Measurements from ENCODE around the gene GZMM. TPM values are rescaled to one million over a fixed set of nuclear protein-coding genes. Genes with fewer than 3 reads are reported as not detected.

Gene GZMM
- total RNA-seq, 1 experiment from 2014 or later: 0.59 TPM

DNA sequence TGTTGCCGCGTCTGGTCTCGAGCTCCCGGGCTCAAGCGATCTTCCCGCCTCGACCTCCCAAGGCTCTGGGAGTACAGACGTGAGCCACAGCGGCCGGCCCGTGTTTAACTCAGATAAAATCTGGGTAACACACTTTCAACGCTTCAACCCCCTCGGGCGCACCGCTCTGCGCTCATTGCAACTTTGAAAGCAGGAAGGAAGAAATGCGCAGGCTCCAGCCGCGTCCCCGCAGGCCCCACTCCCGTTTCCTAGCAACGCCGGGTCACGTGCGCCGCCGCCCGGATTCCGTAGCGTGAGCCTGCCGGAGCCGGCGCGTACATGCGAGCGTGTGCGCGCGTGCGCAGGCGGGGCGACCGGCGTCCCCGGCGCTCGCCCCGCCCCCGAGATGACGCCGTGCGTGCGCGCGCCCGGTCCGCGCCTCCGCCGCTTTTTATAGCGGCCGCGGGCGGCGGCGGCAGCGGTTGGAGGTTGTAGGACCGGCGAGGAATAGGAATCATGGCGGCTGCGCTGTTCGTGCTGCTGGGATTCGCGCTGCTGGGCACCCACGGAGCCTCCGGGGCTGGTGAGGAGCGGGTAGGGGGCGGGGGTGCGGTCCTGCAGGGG, 28.4 kb downstream of the GZMM start, which contains the start of gene BSG:
TSS of gene BSG (plus strand) at position 457 of the 603 bp plus-strand sequence. CDS start at position 496, 39 bp downstream.
- CTCF ChIA-PET: interaction anchor here (0.9 to 1.9 kb wide), 4 partner anchors 12 to 62 kb away, joined by 3 to 5 read pairs (median 4); no protein-coding TSS in a partner anchor
- H3K36me3 ChIP-seq (ENCODE audit: control insufficient read depth in 1 of 2, insufficient read depth in 2 of 2, low read length in 2 of 2): peaks cover under 1 to 15% of the 10 kb centered on the region in 2 experiments; a peak in 1 of 4 replicates
- peaks cover 6% of the 10 kb centered on the region; the same call in 1 of the 2 replicates for H4K20me1 ChIP-seq (ENCODE audit: insufficient read depth)
- peak; percentile 97 for TF ChIP-seq POLR2AphosphoS5 (IDR thresholded peaks at IDR 0.05; ENCODE audit: low read depth, low read length)
- peak; percentile 77 for TF ChIP-seq SIN3A (IDR thresholded peaks at IDR 0.05; ENCODE audit: low read depth)
- no peak for TF ChIP-seq EZH2phosphoT487 (IDR thresholded peaks at IDR 0.05; ENCODE audit: borderline replicate concordance)
- no peak for TF ChIP-seq EZH2 (IDR thresholded peaks at IDR 0.05)
- TF ChIP-seq ZFX (IDR thresholded peaks at IDR 0.05): no peak
- TF ChIP-seq, protein P1, sequence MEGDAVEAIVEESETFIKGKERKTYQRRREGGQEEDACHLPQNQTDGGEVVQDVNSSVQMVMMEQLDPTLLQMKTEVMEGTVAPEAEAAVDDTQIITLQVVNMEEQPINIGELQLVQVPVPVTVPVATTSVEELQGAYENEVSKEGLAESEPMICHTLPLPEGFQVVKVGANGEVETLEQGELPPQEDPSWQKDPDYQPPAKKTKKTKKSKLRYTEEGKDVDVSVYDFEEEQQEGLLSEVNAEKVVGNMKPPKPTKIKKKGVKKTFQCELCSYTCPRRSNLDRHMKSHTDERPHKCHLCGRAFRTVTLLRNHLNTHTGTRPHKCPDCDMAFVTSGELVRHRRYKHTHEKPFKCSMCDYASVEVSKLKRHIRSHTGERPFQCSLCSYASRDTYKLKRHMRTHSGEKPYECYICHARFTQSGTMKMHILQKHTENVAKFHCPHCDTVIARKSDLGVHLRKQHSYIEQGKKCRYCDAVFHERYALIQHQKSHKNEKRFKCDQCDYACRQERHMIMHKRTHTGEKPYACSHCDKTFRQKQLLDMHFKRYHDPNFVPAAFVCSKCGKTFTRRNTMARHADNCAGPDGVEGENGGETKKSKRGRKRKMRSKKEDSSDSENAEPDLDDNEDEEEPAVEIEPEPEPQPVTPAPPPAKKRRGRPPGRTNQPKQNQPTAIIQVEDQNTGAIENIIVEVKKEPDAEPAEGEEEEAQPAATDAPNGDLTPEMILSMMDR (IDR thresholded peaks at IDR 0.05 in 2 of 3, conservative IDR thresholded peaks at IDR 0.05 in 1 of 3; ENCODE audit: borderline replicate concordance in 1 of 3, insufficient read depth in 1 of 3, low read depth in 2 of 3, low read length in 2 of 3): no peak
- TF ChIP-seq CEBPB (IDR thresholded peaks at IDR 0.05; ENCODE audit: low read depth): no peak
- peak; percentile 40 for TF ChIP-seq TCF7L2 (IDR thresholded peaks at IDR 0.05; ENCODE audit: borderline replicate concordance, extremely low read depth, insufficient read depth, insufficient read length)
- TF ChIP-seq, protein P2, sequence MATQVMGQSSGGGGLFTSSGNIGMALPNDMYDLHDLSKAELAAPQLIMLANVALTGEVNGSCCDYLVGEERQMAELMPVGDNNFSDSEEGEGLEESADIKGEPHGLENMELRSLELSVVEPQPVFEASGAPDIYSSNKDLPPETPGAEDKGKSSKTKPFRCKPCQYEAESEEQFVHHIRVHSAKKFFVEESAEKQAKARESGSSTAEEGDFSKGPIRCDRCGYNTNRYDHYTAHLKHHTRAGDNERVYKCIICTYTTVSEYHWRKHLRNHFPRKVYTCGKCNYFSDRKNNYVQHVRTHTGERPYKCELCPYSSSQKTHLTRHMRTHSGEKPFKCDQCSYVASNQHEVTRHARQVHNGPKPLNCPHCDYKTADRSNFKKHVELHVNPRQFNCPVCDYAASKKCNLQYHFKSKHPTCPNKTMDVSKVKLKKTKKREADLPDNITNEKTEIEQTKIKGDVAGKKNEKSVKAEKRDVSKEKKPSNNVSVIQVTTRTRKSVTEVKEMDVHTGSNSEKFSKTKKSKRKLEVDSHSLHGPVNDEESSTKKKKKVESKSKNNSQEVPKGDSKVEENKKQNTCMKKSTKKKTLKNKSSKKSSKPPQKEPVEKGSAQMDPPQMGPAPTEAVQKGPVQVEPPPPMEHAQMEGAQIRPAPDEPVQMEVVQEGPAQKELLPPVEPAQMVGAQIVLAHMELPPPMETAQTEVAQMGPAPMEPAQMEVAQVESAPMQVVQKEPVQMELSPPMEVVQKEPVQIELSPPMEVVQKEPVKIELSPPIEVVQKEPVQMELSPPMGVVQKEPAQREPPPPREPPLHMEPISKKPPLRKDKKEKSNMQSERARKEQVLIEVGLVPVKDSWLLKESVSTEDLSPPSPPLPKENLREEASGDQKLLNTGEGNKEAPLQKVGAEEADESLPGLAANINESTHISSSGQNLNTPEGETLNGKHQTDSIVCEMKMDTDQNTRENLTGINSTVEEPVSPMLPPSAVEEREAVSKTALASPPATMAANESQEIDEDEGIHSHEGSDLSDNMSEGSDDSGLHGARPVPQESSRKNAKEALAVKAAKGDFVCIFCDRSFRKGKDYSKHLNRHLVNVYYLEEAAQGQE (IDR thresholded peaks at IDR 0.05; ENCODE audit: low read depth): no peak
- TF ChIP-seq, protein P3, sequence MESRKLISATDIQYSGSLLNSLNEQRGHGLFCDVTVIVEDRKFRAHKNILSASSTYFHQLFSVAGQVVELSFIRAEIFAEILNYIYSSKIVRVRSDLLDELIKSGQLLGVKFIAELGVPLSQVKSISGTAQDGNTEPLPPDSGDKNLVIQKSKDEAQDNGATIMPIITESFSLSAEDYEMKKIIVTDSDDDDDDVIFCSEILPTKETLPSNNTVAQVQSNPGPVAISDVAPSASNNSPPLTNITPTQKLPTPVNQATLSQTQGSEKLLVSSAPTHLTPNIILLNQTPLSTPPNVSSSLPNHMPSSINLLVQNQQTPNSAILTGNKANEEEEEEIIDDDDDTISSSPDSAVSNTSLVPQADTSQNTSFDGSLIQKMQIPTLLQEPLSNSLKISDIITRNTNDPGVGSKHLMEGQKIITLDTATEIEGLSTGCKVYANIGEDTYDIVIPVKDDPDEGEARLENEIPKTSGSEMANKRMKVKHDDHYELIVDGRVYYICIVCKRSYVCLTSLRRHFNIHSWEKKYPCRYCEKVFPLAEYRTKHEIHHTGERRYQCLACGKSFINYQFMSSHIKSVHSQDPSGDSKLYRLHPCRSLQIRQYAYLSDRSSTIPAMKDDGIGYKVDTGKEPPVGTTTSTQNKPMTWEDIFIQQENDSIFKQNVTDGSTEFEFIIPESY (IDR thresholded peaks at IDR 0.05; ENCODE audit: extremely low read depth, insufficient replicate concordance, low read length): no peak
- TF ChIP-seq YY1 (IDR thresholded peaks at IDR 0.05; ENCODE audit: extremely low read depth, insufficient replicate concordance, low read depth, low read length): peak; percentile 86
- TF ChIP-seq SP1 (IDR thresholded peaks at IDR 0.05; ENCODE audit: low read depth): no peak; the same call in 1 of the 2 replicates
- TF ChIP-seq, protein P4, sequence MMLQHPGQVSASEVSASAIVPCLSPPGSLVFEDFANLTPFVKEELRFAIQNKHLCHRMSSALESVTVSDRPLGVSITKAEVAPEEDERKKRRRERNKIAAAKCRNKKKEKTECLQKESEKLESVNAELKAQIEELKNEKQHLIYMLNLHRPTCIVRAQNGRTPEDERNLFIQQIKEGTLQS (IDR thresholded peaks at IDR 0.05): no peak
- TF ChIP-seq SRF (IDR thresholded peaks at IDR 0.05; ENCODE audit: low read depth): no peak
- TF ChIP-seq ZNF274 (IDR thresholded peaks at IDR 0.05; ENCODE audit: low read depth, low read length): no peak
- TF ChIP-seq, protein P5, sequence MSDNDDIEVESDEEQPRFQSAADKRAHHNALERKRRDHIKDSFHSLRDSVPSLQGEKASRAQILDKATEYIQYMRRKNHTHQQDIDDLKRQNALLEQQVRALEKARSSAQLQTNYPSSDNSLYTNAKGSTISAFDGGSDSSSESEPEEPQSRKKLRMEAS (IDR thresholded peaks at IDR 0.05): peak; percentile 88
- no peak; the same call in 1 of the 2 replicates for TF ChIP-seq ELF1 (IDR thresholded peaks at IDR 0.05; ENCODE audit: borderline replicate concordance, low read depth)
- no peak for TF ChIP-seq FOSL1 (IDR thresholded peaks at IDR 0.05; ENCODE audit: low read depth)

More for the DNA sequence above, 28.4 kb downstream of the GZMM start, which contains the start of gene BSG:
- ATAC-seq (peak; percentile 81), DNase-seq (ENCODE audit: low read depth, low spot score) (peak; percentile 94)
- H3K4me1 ChIP-seq (ENCODE audit: control insufficient read depth in 1 of 2, insufficient read depth in 2 of 2, low read length in 2 of 2): peaks cover 4 to 34% of the 10 kb centered on the region in 2 experiments; a peak in 3 of 4 replicates
- POLR2A ChIA-PET: interaction anchor here (0.5 to 1.8 kb wide), 5 partner anchors 16 to 450 kb away, joined by 3 to 9 read pairs (median 6); no protein-coding TSS in a partner anchor
- no peaks in the 10 kb centered on the region for H3K9me3 ChIP-seq (ENCODE audit: control insufficient read depth in 1 of 2, insufficient read depth in 1 of 2, low read depth in 1 of 2, low read length in 2 of 2)
- H3K4me3 ChIP-seq (replicated peaks in 1 of 2; ENCODE audit: low read depth in 1 of 2, low read length in 2 of 2): peak within 1 kb of the TSS; percentile 96 to 99
- H2AFZ ChIP-seq (ENCODE audit: low read depth, low read length, poor library complexity, severe bottlenecking): no peak within 1 kb of the TSS
- no peaks in the 10 kb centered on the region for H3K27me3 ChIP-seq (ENCODE audit: insufficient read depth, low read length)
- intact Hi-C loops (cut with micrococcal nuclease): no loop called here
- no TSS peak for BruUV-seq (replicated peaks)
- no peaks in the 10 kb centered on the region for H3K9me2 ChIP-seq (ENCODE audit: insufficient read depth)
- H3K27ac ChIP-seq (ENCODE audit: low read depth, low read length): peak within 1 kb of the TSS; percentile 97
- RAD21 ChIA-PET (ENCODE audit: low non-redundant PET in 1 of 2, low total read pairs in 2 of 2, uncharacterized antibody in 2 of 2, unreplicated experiment in 2 of 2): interaction anchor here in 1 of 2 experiments (0.6 kb wide), 1 partner anchor 66 kb away, joined by 3 read pairs; no protein-coding TSS in a partner anchor
- H3K4me2 ChIP-seq (ENCODE audit: low read length): peak within 1 kb of the TSS; percentile 97
- peaks cover 48% of the 10 kb centered on the region for H3K79me2 ChIP-seq (ENCODE audit: insufficient read depth, low read length)
- H3K9ac ChIP-seq (ENCODE audit: low read length): peak within 1 kb of the TSS; percentile 100

Data from HCT116 (cell line).